ENCODE results near the gene GABRD. TPM values are rescaled to one million over a fixed set of nuclear protein-coding genes. Genes with fewer than 3 reads are reported as not detected.
"Not testable (repeated sequence)": the region's sequence is repeated elsewhere in the genome, so short reads cannot be mapped to it uniquely, and the experiment has no call there.

Gene GABRD
- total and polyA plus RNA-seq, 4 experiments from 2014 or later = not detected

DNA sequence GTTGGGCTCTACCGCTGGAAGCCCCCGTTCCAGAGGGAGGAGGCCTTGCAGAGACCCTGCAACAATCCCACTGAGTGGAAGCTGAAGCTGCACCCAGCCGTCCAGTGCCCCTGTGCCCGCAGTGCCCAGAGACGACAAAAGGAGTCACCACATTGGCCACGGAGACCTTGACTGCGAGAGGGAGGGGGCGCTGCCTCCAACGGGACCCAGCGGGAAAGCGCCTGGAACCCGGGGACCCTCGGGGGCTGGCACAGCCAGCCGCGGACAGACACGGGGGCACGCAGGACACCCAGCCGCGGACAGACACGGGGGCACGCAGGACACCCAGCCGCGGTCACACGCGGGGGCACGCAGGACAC lies 38.0 kb upstream of the GABRD start:
- H3K4me1 ChIP-seq (ENCODE audit: insufficient read depth, low read length) = no peaks in the 10 kb centered on the region
- peaks cover 0 to 2% (median 0%) of the 10 kb centered on the region in 8 donors for H3K9me3 Mint-ChIP-seq
- DNase-seq = no peak
- no peaks in the 10 kb centered on the region for H3K9me3 ChIP-seq (ENCODE audit: control insufficient read depth in 1 of 2, low read length in 2 of 2)
- no peaks in the 10 kb centered on the region for H3K27me3 ChIP-seq (ENCODE audit: insufficient read depth, low read length)
- no peaks in the 10 kb centered on the region for H3K4me1 Mint-ChIP-seq
- H3K4me3 Mint-ChIP-seq = no peak overlapping the region
- CTCF ChIA-PET (ENCODE audit: partially characterized antibody) = no interaction called here
- no peak overlapping the region for H3K27ac Mint-ChIP-seq
- H3K27me3 Mint-ChIP-seq = peaks cover 0 to 1% of the 10 kb centered on the region in 2 donors
- intact Hi-C loops (cut with micrococcal nuclease) = no loop called here
- H3K27ac ChIP-seq (ENCODE audit: low read depth, low read length) = no peak overlapping the region
- no peaks in the 10 kb centered on the region for H3K36me3 ChIP-seq (ENCODE audit: insufficient read depth, low read length)
- POLR2A ChIA-PET (ENCODE audit: partially characterized antibody) = no interaction called here
- no peak overlapping the region for H3K4me3 ChIP-seq (ENCODE audit: low read length in 2 of 2)
- no peaks in the 10 kb centered on the region for H3K36me3 Mint-ChIP-seq

- H3K36me3 ChIP-seq (ENCODE audit: insufficient read depth, low read length); H3K9me3 ChIP-seq (ENCODE audit: control insufficient read depth in 1 of 2, low read length in 2 of 2); H3K4me1 ChIP-seq (ENCODE audit: insufficient read depth, low read length); POLR2A ChIA-PET (ENCODE audit: partially characterized antibody); DNase-seq; H3K4me1 Mint-ChIP-seq; H3K27me3 Mint-ChIP-seq; intact Hi-C loops (cut with micrococcal nuclease); H3K36me3 Mint-ChIP-seq; H3K4me3 Mint-ChIP-seq; H3K9me3 Mint-ChIP-seq; H3K4me3 ChIP-seq (ENCODE audit: low read length in 2 of 2); H3K27ac Mint-ChIP-seq; H3K27ac ChIP-seq (ENCODE audit: low read depth, low read length); H3K27me3 ChIP-seq (ENCODE audit: insufficient read depth, low read length); CTCF ChIA-PET (ENCODE audit: partially characterized antibody): not testable (repeated sequence)
Observed at GRCh38 chr1:1981631-1982327, 37.4 kb upstream of the GABRD start.

- Mint-ChIP-seq H3K4me1 (no peaks in the 10 kb centered on the region), H3K27me3 (peaks cover 0 to 1% of the 10 kb centered on the region in 2 donors), H3K9me3 (peaks cover 0 to 2% (median 0%) of the 10 kb centered on the region in 8 donors), H3K4me3 (no peak overlapping the region), H3K27ac (no peak overlapping the region), H3K36me3 (no peaks in the 10 kb centered on the region)
- CTCF ChIA-PET (ENCODE audit: partially characterized antibody) = no interaction called here
- no peaks in the 10 kb centered on the region for H3K27me3 ChIP-seq (ENCODE audit: insufficient read depth, low read length)
- no peaks in the 10 kb centered on the region for H3K36me3 ChIP-seq (ENCODE audit: insufficient read depth, low read length)
- no peaks in the 10 kb centered on the region for H3K4me1 ChIP-seq (ENCODE audit: insufficient read depth, low read length)
- H3K4me3 ChIP-seq (ENCODE audit: low read length in 2 of 2) = no peak overlapping the region
- DNase-seq = no peak
- POLR2A ChIA-PET (ENCODE audit: partially characterized antibody) = no interaction called here
- no peaks in the 10 kb centered on the region for H3K9me3 ChIP-seq (ENCODE audit: control insufficient read depth in 1 of 2, low read length in 2 of 2)
- no peak overlapping the region for H3K27ac ChIP-seq (ENCODE audit: low read depth, low read length)
- intact Hi-C loops (cut with micrococcal nuclease) = no loop called here
Observed at GRCh38 chr1:1982379-1983232, 36.5 kb upstream of the GABRD start.

- H3K9me3 Mint-ChIP-seq = peaks cover 0 to 3% (median 0%) of the 10 kb centered on the region in 8 donors
- no peaks in the 10 kb centered on the region for H3K9me3 ChIP-seq (ENCODE audit: control insufficient read depth in 1 of 2, low read length in 2 of 2)
- intact Hi-C loops (cut with micrococcal nuclease) = no loop called here
- no peaks in the 10 kb centered on the region for H3K27me3 ChIP-seq (ENCODE audit: insufficient read depth, low read length)
- peaks cover 0 to 7% (median 2%) of the 10 kb centered on the region in 4 donors for H3K4me1 Mint-ChIP-seq
- no peaks in the 10 kb centered on the region for H3K4me1 ChIP-seq (ENCODE audit: insufficient read depth, low read length)
- ChIA-PET POLR2A (ENCODE audit: partially characterized antibody) (no interaction called here), CTCF (ENCODE audit: partially characterized antibody) (no interaction called here)
- H3K27me3 Mint-ChIP-seq = peaks cover 4 to 5% of the 10 kb centered on the region in 2 donors
- no peak overlapping the region for H3K4me3 Mint-ChIP-seq
- H3K27ac ChIP-seq (ENCODE audit: low read depth, low read length) = no peak overlapping the region
- H3K36me3 ChIP-seq (ENCODE audit: insufficient read depth, low read length) = no peaks in the 10 kb centered on the region
- H3K4me3 ChIP-seq (ENCODE audit: low read length in 2 of 2) = no peak overlapping the region
- DNase-seq = no peak
- no peak overlapping the region for H3K27ac Mint-ChIP-seq
- no peaks in the 10 kb centered on the region for H3K36me3 Mint-ChIP-seq
Observed at GRCh38 chr1:1984560-1985070, 34.5 kb upstream of the GABRD start.

- Histone ChIP-seq H3K36me3 (ENCODE audit: insufficient read depth, low read length) (no peaks in the 10 kb centered on the region), H3K4me1 (ENCODE audit: insufficient read depth, low read length) (no peaks in the 10 kb centered on the region), H3K4me3 (ENCODE audit: low read length in 2 of 2) (no peak overlapping the region), H3K27me3 (ENCODE audit: insufficient read depth, low read length) (no peaks in the 10 kb centered on the region), H3K27ac (ENCODE audit: low read depth, low read length) (no peak overlapping the region), H3K9me3 (ENCODE audit: control insufficient read depth in 1 of 2, low read length in 2 of 2) (no peaks in the 10 kb centered on the region)
- Mint-ChIP-seq H3K4me3 (no peak overlapping the region), H3K27ac (no peak overlapping the region), H3K27me3 (peaks cover 7% of the 10 kb centered on the region in 2 donors), H3K36me3 (no peaks in the 10 kb centered on the region), H3K4me1 (peaks cover 0 to 7% (median 2%) of the 10 kb centered on the region in 4 donors), H3K9me3 (peaks cover 0 to 3% (median 0%) of the 10 kb centered on the region in 8 donors)
- no peak for DNase-seq
- CTCF ChIA-PET (ENCODE audit: partially characterized antibody) = no interaction called here
- POLR2A ChIA-PET (ENCODE audit: partially characterized antibody) = no interaction called here
- intact Hi-C loops (cut with micrococcal nuclease) = no loop called here
Observed at GRCh38 chr1:1985375-1986050, 33.6 kb upstream of the GABRD start.

- Histone ChIP-seq H3K36me3 (ENCODE audit: insufficient read depth, low read length) (no peaks in the 10 kb centered on the region), H3K4me3 (ENCODE audit: low read length in 2 of 2) (no peak overlapping the region), H3K27ac (ENCODE audit: low read depth, low read length) (no peak overlapping the region), H3K4me1 (ENCODE audit: insufficient read depth, low read length) (no peaks in the 10 kb centered on the region), H3K27me3 (ENCODE audit: insufficient read depth, low read length) (no peaks in the 10 kb centered on the region), H3K9me3 (ENCODE audit: control insufficient read depth in 1 of 2, low read length in 2 of 2) (no peaks in the 10 kb centered on the region)
- CTCF ChIA-PET (ENCODE audit: partially characterized antibody) = no interaction called here
- Mint-ChIP-seq H3K27ac (no peak overlapping the region), H3K9me3 (peaks cover 0 to 3% (median 0%) of the 10 kb centered on the region in 8 donors), H3K36me3 (no peaks in the 10 kb centered on the region), H3K4me1 (peaks cover 0 to 7% (median 2%) of the 10 kb centered on the region in 4 donors), H3K4me3 (no peak overlapping the region), H3K27me3 (peaks cover 9 to 11% of the 10 kb centered on the region in 2 donors)
- no peak for DNase-seq
- POLR2A ChIA-PET (ENCODE audit: partially characterized antibody) = no interaction called here
- intact Hi-C loops (cut with micrococcal nuclease) = no loop called here
Observed at GRCh38 chr1:1986451-1987141, 32.5 kb upstream of the GABRD start.

DNA sequence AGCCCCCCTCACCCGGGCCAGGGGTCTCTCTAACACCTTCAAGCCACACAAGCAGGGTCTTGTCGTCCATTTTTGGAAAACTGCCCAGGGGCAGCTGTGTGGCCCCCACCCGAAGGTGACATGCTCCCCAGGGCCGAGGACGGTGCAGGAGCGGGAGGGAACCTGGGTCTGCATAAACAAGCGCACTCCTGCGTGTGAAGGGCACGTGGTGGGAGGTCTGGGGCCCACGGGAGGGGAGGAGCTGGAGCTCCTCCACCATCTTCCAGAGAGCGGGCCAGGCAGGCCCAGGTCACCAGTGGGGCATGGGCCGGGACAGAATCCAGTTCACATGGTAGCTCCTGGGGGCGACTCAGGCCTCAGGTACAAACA lies 32.0 kb upstream of the GABRD start:
- peaks cover 0 to 1% (median 0%) of the 10 kb centered on the region in 8 donors for H3K9me3 Mint-ChIP-seq
- no peak for DNase-seq
- H3K4me1 ChIP-seq (ENCODE audit: insufficient read depth, low read length) = no peaks in the 10 kb centered on the region
- ChIA-PET POLR2A (ENCODE audit: partially characterized antibody) (no interaction called here), CTCF (ENCODE audit: partially characterized antibody) (no interaction called here)
- H3K4me1 Mint-ChIP-seq = peaks cover 0 to 7% (median 2%) of the 10 kb centered on the region in 4 donors
- no peak overlapping the region for H3K4me3 ChIP-seq (ENCODE audit: low read length in 2 of 2)
- no peaks in the 10 kb centered on the region for H3K36me3 Mint-ChIP-seq
- H3K27ac Mint-ChIP-seq = no peak overlapping the region
- H3K27me3 Mint-ChIP-seq = peaks cover 9 to 11% of the 10 kb centered on the region in 2 donors
- no peaks in the 10 kb centered on the region for H3K27me3 ChIP-seq (ENCODE audit: insufficient read depth, low read length)
- no peaks in the 10 kb centered on the region for H3K9me3 ChIP-seq (ENCODE audit: control insufficient read depth in 1 of 2, low read length in 2 of 2)
- intact Hi-C loops (cut with micrococcal nuclease) = no loop called here
- no peaks in the 10 kb centered on the region for H3K36me3 ChIP-seq (ENCODE audit: insufficient read depth, low read length)
- no peak overlapping the region for H3K4me3 Mint-ChIP-seq
- no peak overlapping the region for H3K27ac ChIP-seq (ENCODE audit: low read depth, low read length)

Data from CD4-positive, alpha-beta memory T cell (primary cell).